ENCODE data around the gene STUM. TPM values are rescaled to one million over a fixed set of nuclear protein-coding genes. Genes with fewer than 3 reads are reported as not detected.

Gene STUM
- polyA plus RNA-seq, 1 experiment, result not detected

DNA sequence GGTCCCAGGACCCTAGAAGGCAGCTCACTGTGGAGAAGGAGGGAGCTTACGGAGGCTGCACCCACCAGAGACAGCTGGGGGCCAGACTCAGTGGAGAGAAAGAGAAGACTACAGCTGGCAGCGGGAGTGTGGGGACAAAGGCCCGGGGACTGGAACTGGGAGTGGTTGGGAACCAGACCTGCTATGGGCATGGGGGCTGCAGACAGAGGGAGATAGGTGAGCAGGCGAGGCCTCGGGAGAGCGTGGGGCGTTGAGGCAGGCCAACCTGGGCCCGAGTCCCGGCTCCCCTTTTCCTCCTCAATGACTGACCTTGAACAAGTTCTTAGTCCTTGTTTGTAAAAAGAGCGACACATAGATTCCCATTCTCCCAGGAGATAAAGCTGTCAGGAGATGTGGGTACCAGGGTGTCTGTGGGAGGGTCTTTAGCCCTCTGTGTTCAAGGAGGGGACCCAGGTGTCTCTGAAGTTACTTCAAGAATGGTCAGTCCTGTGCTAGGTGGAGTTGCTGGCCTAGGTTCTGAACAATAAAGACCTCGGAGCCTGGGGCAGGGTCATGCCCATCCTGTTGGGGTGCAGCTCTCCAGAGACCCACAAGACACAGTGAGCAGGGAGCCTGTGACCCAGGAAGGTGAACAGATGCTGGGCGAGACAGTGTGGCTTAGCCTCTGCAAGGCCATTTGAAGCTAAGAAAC, 102.6 kb downstream of the STUM start:
- Histone ChIP-seq H3K4me3 (ENCODE audit: low read depth, low read length) (no peak overlapping the region), H3K27me3 (ENCODE audit: control insufficient read depth, insufficient read depth, low read length) (no peaks in the 10 kb centered on the region), H3K36me3 (ENCODE audit: control insufficient read depth, insufficient read depth, low read length) (no peaks in the 10 kb centered on the region; the same call in 1 of the 2 replicates)
- TF ChIP-seq, protein P1, sequence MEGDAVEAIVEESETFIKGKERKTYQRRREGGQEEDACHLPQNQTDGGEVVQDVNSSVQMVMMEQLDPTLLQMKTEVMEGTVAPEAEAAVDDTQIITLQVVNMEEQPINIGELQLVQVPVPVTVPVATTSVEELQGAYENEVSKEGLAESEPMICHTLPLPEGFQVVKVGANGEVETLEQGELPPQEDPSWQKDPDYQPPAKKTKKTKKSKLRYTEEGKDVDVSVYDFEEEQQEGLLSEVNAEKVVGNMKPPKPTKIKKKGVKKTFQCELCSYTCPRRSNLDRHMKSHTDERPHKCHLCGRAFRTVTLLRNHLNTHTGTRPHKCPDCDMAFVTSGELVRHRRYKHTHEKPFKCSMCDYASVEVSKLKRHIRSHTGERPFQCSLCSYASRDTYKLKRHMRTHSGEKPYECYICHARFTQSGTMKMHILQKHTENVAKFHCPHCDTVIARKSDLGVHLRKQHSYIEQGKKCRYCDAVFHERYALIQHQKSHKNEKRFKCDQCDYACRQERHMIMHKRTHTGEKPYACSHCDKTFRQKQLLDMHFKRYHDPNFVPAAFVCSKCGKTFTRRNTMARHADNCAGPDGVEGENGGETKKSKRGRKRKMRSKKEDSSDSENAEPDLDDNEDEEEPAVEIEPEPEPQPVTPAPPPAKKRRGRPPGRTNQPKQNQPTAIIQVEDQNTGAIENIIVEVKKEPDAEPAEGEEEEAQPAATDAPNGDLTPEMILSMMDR (IDR thresholded peaks at IDR 0.05; ENCODE audit: insufficient read depth, low read depth, low read length), result no peak
- ChIA-PET CTCF (interaction anchor here (0.8 to 1.7 kb wide), 5 partner anchors 9 to 176 kb away, joined by 3 to 6 read pairs (median 3); no protein-coding TSS in a partner anchor), POLR2A (no interaction called here)
- DNase-seq (ENCODE audit: low read depth), result no peak

GRCh38 chr1:226651732-226652105, 103.2 kb downstream of the STUM start:
- Histone ChIP-seq H3K36me3 (ENCODE audit: control insufficient read depth, insufficient read depth, low read length) (no peaks in the 10 kb centered on the region; the same call in 1 of the 2 replicates), H3K4me3 (ENCODE audit: low read depth, low read length) (no peak overlapping the region), H3K27me3 (ENCODE audit: control insufficient read depth, insufficient read depth, low read length) (no peaks in the 10 kb centered on the region)
- CTCF ChIA-PET, result interaction anchor here (1.2 to 1.7 kb wide), 3 partner anchors 10 to 164 kb away, joined by 3 to 6 read pairs (median 3); no protein-coding TSS in a partner anchor
- no peak for DNase-seq (ENCODE audit: low read depth)
- POLR2A ChIA-PET, result no interaction called here
- TF ChIP-seq, protein P1 (IDR thresholded peaks at IDR 0.05; ENCODE audit: insufficient read depth, low read depth, low read length), result no peak

GRCh38 chr1:226652613-226653012, 104.0 kb downstream of the STUM start:
- Histone ChIP-seq H3K36me3 (ENCODE audit: control insufficient read depth, insufficient read depth, low read length) (no peaks in the 10 kb centered on the region), H3K4me3 (ENCODE audit: low read depth, low read length) (no peak overlapping the region), H3K27me3 (ENCODE audit: control insufficient read depth, insufficient read depth, low read length) (no peaks in the 10 kb centered on the region)
- TF ChIP-seq, protein P1 (IDR thresholded peaks at IDR 0.05; ENCODE audit: insufficient read depth, low read depth, low read length), result no peak
- ChIA-PET POLR2A (no interaction called here), CTCF (interaction anchor here (1.2 to 2.3 kb wide), 4 partner anchors 10 to 18 kb away, joined by 3 to 10 read pairs (median 7); no protein-coding TSS in a partner anchor)
- no peak for DNase-seq (ENCODE audit: low read depth)

- Histone ChIP-seq H3K4me3 (ENCODE audit: low read depth, low read length) (no peak overlapping the region), H3K36me3 (ENCODE audit: control insufficient read depth, insufficient read depth, low read length) (no peaks in the 10 kb centered on the region), H3K27me3 (ENCODE audit: control insufficient read depth, insufficient read depth, low read length) (no peaks in the 10 kb centered on the region)
- ChIA-PET CTCF (interaction anchor here (0.6 to 2.7 kb wide), 5 partner anchors 9 to 589 kb away, joined by 3 to 11 read pairs (median 8); no protein-coding TSS in a partner anchor), POLR2A (interaction anchor here (0.6 to 1.0 kb wide), 2 partner anchors 11 to 287 kb away, joined by 3 to 8 read pairs; partner anchors contain the start of gene COQ8A)
- TF ChIP-seq, protein P1 (IDR thresholded peaks at IDR 0.05; ENCODE audit: insufficient read depth, low read depth, low read length), result no peak
- DNase-seq (ENCODE audit: low read depth), result no peak
Observed at GRCh38 chr1:226653311-226653921, 104.9 kb downstream of the STUM start.

DNA sequence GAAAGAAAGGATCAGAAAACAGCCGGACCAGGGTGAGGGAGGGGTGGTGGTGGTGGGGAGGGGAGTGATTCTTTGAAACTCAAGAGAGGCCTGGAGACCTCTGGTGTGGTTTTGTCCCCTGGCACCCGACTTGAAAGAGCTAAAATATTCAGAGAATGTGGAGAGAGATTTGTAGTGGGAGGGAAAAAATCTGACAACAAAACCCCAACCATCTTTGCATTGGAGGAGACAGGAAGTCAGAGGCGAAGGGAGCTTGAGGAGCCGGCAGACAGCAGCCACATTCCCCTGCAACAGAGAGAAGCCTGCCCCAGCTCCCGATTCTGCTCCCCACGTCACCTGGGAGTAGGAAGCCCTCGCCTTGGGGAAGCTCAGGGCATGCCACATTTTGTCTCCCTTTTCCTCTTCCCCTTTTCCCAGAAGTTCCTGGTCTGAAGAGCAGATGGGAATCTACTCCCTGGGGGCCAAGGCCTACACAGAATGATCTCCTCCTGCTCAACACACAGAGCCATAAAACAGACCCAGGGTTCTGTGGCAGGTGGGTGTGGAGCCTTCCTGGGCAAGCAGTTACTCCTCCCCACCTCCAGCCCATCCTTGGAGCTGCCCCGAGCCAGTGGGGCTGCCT, 105.6 kb downstream of the STUM start:
- Histone ChIP-seq H3K4me3 (ENCODE audit: low read depth, low read length) (no peak overlapping the region), H3K27me3 (ENCODE audit: control insufficient read depth, insufficient read depth, low read length) (no peaks in the 10 kb centered on the region), H3K36me3 (ENCODE audit: control insufficient read depth, insufficient read depth, low read length) (no peaks in the 10 kb centered on the region)
- POLR2A ChIA-PET, result interaction anchor here (0.6 to 1.0 kb wide), 2 partner anchors 10 to 286 kb away, joined by 3 to 8 read pairs; partner anchors contain the start of gene COQ8A
- CTCF ChIA-PET, result interaction anchor here (0.6 to 2.7 kb wide), 5 partner anchors 8 to 589 kb away, joined by 3 to 11 read pairs (median 8); no protein-coding TSS in a partner anchor
- DNase-seq (ENCODE audit: low read depth), result no peak
- TF ChIP-seq, protein P1 (IDR thresholded peaks at IDR 0.05; ENCODE audit: insufficient read depth, low read depth, low read length), result no peak

Data from BJ (cell line).